HCT116 (cell line): ENCODE data around the gene NEK8. TPM values are rescaled to one million over a fixed set of nuclear protein-coding genes. Genes with fewer than 3 reads are reported as not detected.

ENCODE experiments used
- ATAC-seq: fragments of 200-7000 bp; cut with Tn5 transposase; 2 replicates; pipeline ENCODE4 v1.9.1; 2020; ENCODE audit warnings: mild to moderate bottlenecking, moderate library complexity
- BruUV-seq: library from RNA; stranded (reverse); fragments of 400-500 nt; replicated peaks from 2 replicates; lab custom pipeline; 2021; lab: Mats Ljungman, UMichigan
- CTCF ChIA-PET: fragments of 300-600 bp; sonication (Branson Sonifier 250); formaldehyde crosslinking; loops from one replicate; lab custom pipeline; 2021; ENCODE audit warnings: antibody characterized with exemption; lab: Charles Lee
- POLR2A ChIA-PET: fragments of 300-600, 350-600 bp; sonication (Branson Sonifier 250); formaldehyde crosslinking; loops from one replicate; lab custom pipeline; 2021; ENCODE audit warnings: antibody characterized with exemption; lab: Charles Lee
- RAD21 ChIA-PET, 2 experiments: fragments of 300-600 bp; sonication (Branson Sonifier 250); formaldehyde crosslinking; loops; one replicate each; lab custom pipeline; 2023; ENCODE audit warnings: low total read pairs in 2 of 2; ENCODE audit not compliant: uncharacterized antibody in 2 of 2, unreplicated experiment in 2 of 2, low non-redundant PET in 1 of 2; lab: Charles Lee
- DNase-seq: peaks from one replicate; pipeline ENCODE4 v3.0.0-alpha.2; 2010; ENCODE audit warnings: low read depth, low spot score
- H2AFZ ChIP-seq: fragments of 200-600 bp; shearing (Covaris generic), sonication (generic); 2 replicates; pipeline ENCODE4 v1.6.1; 2017; ENCODE audit warnings: low read depth, mixed run types, mixed read lengths, antibody characterized with exemption, low read length; ENCODE audit not compliant: poor library complexity, severe bottlenecking
- H3K27ac ChIP-seq: 2 replicates; pipeline ENCODE4 v1.5.1; 2012; ENCODE audit warnings: low read depth, low read length
- H3K27me3 ChIP-seq: fragments of 200-600 bp; sonication (generic); 2 replicates; pipeline ENCODE4 v1.6.1; 2016; ENCODE audit warnings: mixed run types, low read length, mixed read lengths; ENCODE audit not compliant: insufficient read depth
- H3K36me3 ChIP-seq, 2 experiments: fragments of 200-500 bp in 1 of 2; fragments of 200-600 bp in 1 of 2; sonication (Bioruptor generic) in 1 of 2; sonication (generic) in 1 of 2; 2 replicates each; pipeline versions ENCODE4 v1.5.1 to v1.6.1; 2014 to 2016; ENCODE audit warnings: low read length in 2 of 2, inconsistent platforms in 1 of 2, mixed read lengths in 1 of 2, mixed run types in 1 of 2; ENCODE audit not compliant: insufficient read depth in 2 of 2, control insufficient read depth in 1 of 2
- H3K4me1 ChIP-seq, 2 experiments: fragments of 200-600 bp in 1 of 2; sonication (generic) in 1 of 2; 2 replicates each; pipeline versions ENCODE4 v1.5.1 to v1.6.1; 2012 to 2017; ENCODE audit warnings: low read length in 2 of 2, inconsistent platforms in 1 of 2, mild to moderate bottlenecking in 1 of 2, mixed read lengths in 1 of 2, mixed run types in 1 of 2, moderate library complexity in 1 of 2; ENCODE audit not compliant: insufficient read depth in 2 of 2, control insufficient read depth in 1 of 2
- H3K4me2 ChIP-seq: fragments of 200-600 bp; sonication (generic); 2 replicates; pipeline ENCODE4 v1.6.1; 2017; ENCODE audit warnings: mixed run types, low read length, mixed read lengths
- H3K4me3 ChIP-seq, 2 experiments: fragments of 200-600 bp in 1 of 2; sonication (generic) in 1 of 2; replicated peaks in 1 of 2; 2 replicates each; pipeline ENCODE4 v1.5.1; 2011 to 2016; ENCODE audit warnings: low read length in 2 of 2, control low read depth in 1 of 2, low read depth in 1 of 2, mild to moderate bottlenecking in 1 of 2, mixed read lengths in 1 of 2, mixed run types in 1 of 2
- H3K79me2 ChIP-seq: fragments of 200-600 bp; sonication (generic); 2 replicates; pipeline ENCODE4 v1.6.1; 2017; ENCODE audit warnings: mild to moderate bottlenecking, mixed run types, low read length, moderate library complexity, mixed read lengths; ENCODE audit not compliant: insufficient read depth
- H3K9ac ChIP-seq: fragments of 200-600 bp; sonication (generic); 2 replicates; pipeline ENCODE4 v1.6.1; 2016; ENCODE audit warnings: low read length, mixed read lengths
- H3K9me2 ChIP-seq: fragments of 200-600 bp; sonication (generic), shearing (Covaris generic); 2 replicates; pipeline ENCODE4 v1.6.1; 2017; ENCODE audit warnings: mixed run types, mild to moderate bottlenecking, moderate library complexity; ENCODE audit not compliant: insufficient read depth
- H3K9me3 ChIP-seq, 2 experiments: fragments of 200-500 bp in 1 of 2; fragments of 200-600 bp in 1 of 2; sonication (Bioruptor generic) in 1 of 2; sonication (generic) in 1 of 2; 2 replicates each; pipeline ENCODE4 v1.6.1; 2014 to 2017; ENCODE audit warnings: low read length in 2 of 2, mixed read lengths in 2 of 2, inconsistent platforms in 1 of 2, low read depth in 1 of 2, mild to moderate bottlenecking in 1 of 2, mixed run types in 1 of 2, moderate library complexity in 1 of 2; ENCODE audit not compliant: control insufficient read depth in 1 of 2, insufficient read depth in 1 of 2
- H4K20me1 ChIP-seq: fragments of 200-600 bp; sonication (generic), shearing (Covaris generic); 2 replicates; pipeline ENCODE4 v1.6.1; 2017; ENCODE audit warnings: mixed run types, mild to moderate bottlenecking, moderate library complexity; ENCODE audit not compliant: insufficient read depth
- JUND ChIP-seq: IDR thresholded peaks from 2 replicates; pipeline ENCODE4 v1.6.1; 2012
- POLR2A ChIP-seq: IDR thresholded peaks from 2 replicates; pipeline ENCODE4 v1.7.0; 2011; ENCODE audit warnings: borderline replicate concordance; ENCODE audit not compliant: insufficient read depth, insufficient read length; ENCODE audit errors: extremely low read depth
- POLR2AphosphoS5 ChIP-seq: IDR thresholded peaks from 2 replicates; pipeline ENCODE4 v1.6.1; 2011; ENCODE audit warnings: mild to moderate bottlenecking, low read depth, low read length, moderate library complexity
- RAD21 ChIP-seq: IDR thresholded peaks from 2 replicates; pipeline ENCODE4 v1.6.1; 2012; ENCODE audit warnings: low read depth, mild to moderate bottlenecking
- ZBTB33 ChIP-seq: IDR thresholded peaks from 2 replicates; pipeline ENCODE4 v1.6.1; 2011; ENCODE audit warnings: mild to moderate bottlenecking, low read length, moderate library complexity; ENCODE audit not compliant: insufficient replicate concordance; ENCODE audit errors: extremely low read depth
- intact Hi-C: fragments of 100-400 bp; cut with micrococcal nuclease; formaldehyde crosslinking; loops from 2 replicates; pipeline ENCODE4 v1.10.0; 2022
- total RNA-seq: library from RNA; stranded (reverse); gene quantifications from one replicate; pipeline ENCODE4 v1.2.1, GENCODE V29; 2021; ENCODE audit not compliant: unreplicated experiment

NEK8 gene
- total RNA-seq, 1 experiment from 2014 or later, result 7.0 TPM

GRCh38 chr17:28723159-28723835 is 5.3 kb upstream of the NEK8 start:
- peaks cover 49% of the 10 kb centered on the region for H3K79me2 ChIP-seq
- H3K9ac ChIP-seq, result peak overlapping the region; percentile 99
- CTCF ChIA-PET, result no interaction called here
- no peaks in the 10 kb centered on the region for H3K9me3 ChIP-seq
- TF ChIP-seq POLR2A (no peak), POLR2AphosphoS5 (peak; percentile 23; the same call in 1 of the 2 replicates), ZBTB33 (no peak), JUND (no peak), RAD21 (no peak)
- no peak overlapping the region for H2AFZ ChIP-seq
- peak overlapping the region; percentile 2 to 15; a peak in 2 of 4 replicates for H3K4me3 ChIP-seq
- intact Hi-C loops, result no loop called here
- POLR2A ChIA-PET, result interaction anchor here (0.6 kb wide), 1 partner anchor 9 kb away, joined by 4 read pairs; no protein-coding TSS in a partner anchor
- ATAC-seq, result no peak
- peak overlapping the region; percentile 77 for H3K4me2 ChIP-seq
- DNase-seq, result no peak
- no peaks in the 10 kb centered on the region for H3K27me3 ChIP-seq
- RAD21 ChIA-PET, result no interaction called here
- peak overlapping the region; percentile 89 for H3K27ac ChIP-seq
- no TSS peak for BruUV-seq
- H3K4me1 ChIP-seq, result peaks cover 37 to 81% of the 10 kb centered on the region in 2 experiments
- no peaks in the 10 kb centered on the region for H3K9me2 ChIP-seq
- H3K36me3 ChIP-seq, result peaks cover 22 to 43% of the 10 kb centered on the region in 2 experiments; a peak in 3 of 4 replicates
- peaks cover 15% of the 10 kb centered on the region; the same call in 1 of the 2 replicates for H4K20me1 ChIP-seq
